Sciatic nerve (tissue), 2 donors: ENCODE measurements around the gene GRID2IP. TPM values are rescaled to one million over a fixed set of nuclear protein-coding genes. Genes with fewer than 3 reads are reported as not detected.
A peak's percentile ranks its signal among the peaks of the same experiment; 100 is the strongest.

ENCODE experiments used
- ATAC-seq: fragments of 200-7000 bp; cut with Tn5 transposase; one replicate; pipeline ENCODE4 v1.9.1; 2020; ENCODE audit warnings: mild to moderate bottlenecking, moderate library complexity
- DNase-seq: peaks from one replicate; pipeline ENCODE4 v3.0.0-alpha.2; 2020; ENCODE audit warnings: low spot score
- intact Hi-C: fragments of 100-400 bp; cut with DNase I; formaldehyde crosslinking; loops from one replicate; pipeline ENCODE4 v1.14.2; 2022
- total RNA-seq: library from RNA; stranded (reverse); fragmentation: NEBNext Ultra II Directional; extraction: Animal tissue kit (Norgen Biotek cat#: 25700); gene quantifications from one replicate; pipeline ENCODE4 v1.2.1, GENCODE V29; 2021
- donor health status: DM: no; HTN: no; CAD: no.
- donor health status: DM: no; HTN: no; CAD: no.

The GRID2IP gene
- total RNA-seq, 1 donor from 2014 or later = 0.18 TPM

GRCh38 chr7:6497994-6498393, 53.3 kb downstream of the GRID2IP start:
- ATAC-seq = no peak
- DNase-seq = no peak
- intact Hi-C loops = no loop called here

- intact Hi-C loops = no loop called here
- ATAC-seq (no peak), DNase-seq (no peak)
Observed at GRCh38 chr7:6497637-6497905, 53.7 kb downstream of the GRID2IP start.

GRCh38 chr7:6496842-6497636, 54.2 kb downstream of the GRID2IP start:
- no peak for DNase-seq
- no peak for ATAC-seq
- intact Hi-C loops = no loop called here

- ATAC-seq = no peak
- DNase-seq = no peak
Observed at GRCh38 chr7:6495597-6496262, 55.5 kb downstream of the GRID2IP start.

GRCh38 chr7:6494365-6494764, 56.9 kb downstream of the GRID2IP start:
- DNase-seq (no peak), ATAC-seq (no peak)
- intact Hi-C loops = no loop called here

More at GRCh38 chr7:6495597-6496262, 55.5 kb downstream of the GRID2IP start:
- intact Hi-C loops = no loop called here

- DNase-seq (no peak), ATAC-seq (no peak)
- intact Hi-C loops = no loop called here
Observed at GRCh38 chr7:6491194-6491593, 60.1 kb downstream of the GRID2IP start.

- intact Hi-C loops = no loop called here
- ATAC-seq (no peak), DNase-seq (no peak)
Observed at GRCh38 chr7:6489612-6490011, 61.6 kb downstream of the GRID2IP start.

GRCh38 chr7:6487184-6487545, 64.1 kb downstream of the GRID2IP start:
- no peak for DNase-seq
- intact Hi-C loops = no loop called here

GRCh38 chr7:6486438-6487183, 64.7 kb downstream of the GRID2IP start:
- intact Hi-C loops = no loop called here
- no peak for DNase-seq

More at GRCh38 chr7:6487184-6487545, 64.1 kb downstream of the GRID2IP start:
- ATAC-seq = no peak

GRCh38 chr7:6482743-6483119, 68.5 kb downstream of the GRID2IP start:
- DNase-seq (no peak), ATAC-seq (no peak)
- intact Hi-C loops = no loop called here

More at GRCh38 chr7:6486438-6487183, 64.7 kb downstream of the GRID2IP start:
- ATAC-seq = no peak

GRCh38 chr7:6482307-6482706, 69.0 kb downstream of the GRID2IP start:
- ATAC-seq = no peak
- intact Hi-C loops = no loop called here
- no peak for DNase-seq

GRCh38 chr7:6481445-6481844, 69.8 kb downstream of the GRID2IP start:
- intact Hi-C loops = no loop called here
- no peak for DNase-seq
- no peak for ATAC-seq

- ATAC-seq (no peak), DNase-seq (no peak)
- intact Hi-C loops = no loop called here
Observed at GRCh38 chr7:6480323-6480660, 71.0 kb downstream of the GRID2IP start.

GRCh38 chr7:6479067-6479466, 72.2 kb downstream of the GRID2IP start:
- intact Hi-C loops = no loop called here
- no peak for DNase-seq
- no peak for ATAC-seq

GRCh38 chr7:6478186-6478585, 73.1 kb downstream of the GRID2IP start:
- DNase-seq = no peak

GRCh38 chr7:6477318-6477660, 74.0 kb downstream of the GRID2IP start:
- DNase-seq (no peak), ATAC-seq (no peak)
- intact Hi-C loops = no loop called here

More at GRCh38 chr7:6478186-6478585, 73.1 kb downstream of the GRID2IP start:
- ATAC-seq = no peak
- intact Hi-C loops = no loop called here

- DNase-seq = no peak
- peak; percentile 25 for ATAC-seq
- intact Hi-C loops = no loop called here
Observed at GRCh38 chr7:6476596-6477317, 74.5 kb downstream of the GRID2IP start.

- intact Hi-C loops = no loop called here
- ATAC-seq (no peak), DNase-seq (no peak)
Observed at GRCh38 chr7:6475433-6476186, 75.7 kb downstream of the GRID2IP start.

- intact Hi-C loops = no loop called here
- no peak for ATAC-seq
- no peak for DNase-seq
Observed at GRCh38 chr7:6465862-6466261, 85.4 kb downstream of the GRID2IP start.
